ENCODE data around the gene LCAT.

DNA sequence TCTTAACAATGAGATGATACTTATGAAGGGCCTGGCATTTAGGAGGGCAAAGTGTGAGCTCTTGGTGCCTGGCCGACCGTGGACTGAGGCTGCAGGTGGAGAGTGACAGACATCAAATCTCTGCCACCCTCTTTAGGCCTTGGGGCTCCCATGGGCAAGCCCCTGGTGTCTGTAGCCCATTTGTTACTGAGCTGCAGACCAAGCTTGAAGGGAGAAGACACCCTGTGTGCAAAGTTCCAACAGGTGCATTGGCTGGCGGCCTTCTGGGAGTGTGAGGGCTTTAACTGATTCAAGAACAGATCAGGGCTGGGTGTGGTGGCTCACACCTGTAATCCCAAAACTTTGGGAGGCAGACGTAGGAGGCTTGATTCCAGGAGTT lies 11.5 kb downstream of the LCAT start:
- TF ChIP-seq, protein P1, sequence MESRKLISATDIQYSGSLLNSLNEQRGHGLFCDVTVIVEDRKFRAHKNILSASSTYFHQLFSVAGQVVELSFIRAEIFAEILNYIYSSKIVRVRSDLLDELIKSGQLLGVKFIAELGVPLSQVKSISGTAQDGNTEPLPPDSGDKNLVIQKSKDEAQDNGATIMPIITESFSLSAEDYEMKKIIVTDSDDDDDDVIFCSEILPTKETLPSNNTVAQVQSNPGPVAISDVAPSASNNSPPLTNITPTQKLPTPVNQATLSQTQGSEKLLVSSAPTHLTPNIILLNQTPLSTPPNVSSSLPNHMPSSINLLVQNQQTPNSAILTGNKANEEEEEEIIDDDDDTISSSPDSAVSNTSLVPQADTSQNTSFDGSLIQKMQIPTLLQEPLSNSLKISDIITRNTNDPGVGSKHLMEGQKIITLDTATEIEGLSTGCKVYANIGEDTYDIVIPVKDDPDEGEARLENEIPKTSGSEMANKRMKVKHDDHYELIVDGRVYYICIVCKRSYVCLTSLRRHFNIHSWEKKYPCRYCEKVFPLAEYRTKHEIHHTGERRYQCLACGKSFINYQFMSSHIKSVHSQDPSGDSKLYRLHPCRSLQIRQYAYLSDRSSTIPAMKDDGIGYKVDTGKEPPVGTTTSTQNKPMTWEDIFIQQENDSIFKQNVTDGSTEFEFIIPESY (IDR thresholded peaks at IDR 0.05), result no peak
- TF ChIP-seq EGR1 (IDR thresholded peaks at IDR 0.05; ENCODE audit: low read depth in 2 of 2) (no peak), HNF4A (conservative IDR thresholded peaks at IDR 0.05) (no peak), JUND (IDR thresholded peaks at IDR 0.05) (no peak), TAF1 (conservative IDR thresholded peaks at IDR 0.05) (no peak), YY1 (IDR thresholded peaks at IDR 0.05) (no peak), RAD21 (IDR thresholded peaks at IDR 0.05) (no peak)
- TF ChIP-seq, protein P2, sequence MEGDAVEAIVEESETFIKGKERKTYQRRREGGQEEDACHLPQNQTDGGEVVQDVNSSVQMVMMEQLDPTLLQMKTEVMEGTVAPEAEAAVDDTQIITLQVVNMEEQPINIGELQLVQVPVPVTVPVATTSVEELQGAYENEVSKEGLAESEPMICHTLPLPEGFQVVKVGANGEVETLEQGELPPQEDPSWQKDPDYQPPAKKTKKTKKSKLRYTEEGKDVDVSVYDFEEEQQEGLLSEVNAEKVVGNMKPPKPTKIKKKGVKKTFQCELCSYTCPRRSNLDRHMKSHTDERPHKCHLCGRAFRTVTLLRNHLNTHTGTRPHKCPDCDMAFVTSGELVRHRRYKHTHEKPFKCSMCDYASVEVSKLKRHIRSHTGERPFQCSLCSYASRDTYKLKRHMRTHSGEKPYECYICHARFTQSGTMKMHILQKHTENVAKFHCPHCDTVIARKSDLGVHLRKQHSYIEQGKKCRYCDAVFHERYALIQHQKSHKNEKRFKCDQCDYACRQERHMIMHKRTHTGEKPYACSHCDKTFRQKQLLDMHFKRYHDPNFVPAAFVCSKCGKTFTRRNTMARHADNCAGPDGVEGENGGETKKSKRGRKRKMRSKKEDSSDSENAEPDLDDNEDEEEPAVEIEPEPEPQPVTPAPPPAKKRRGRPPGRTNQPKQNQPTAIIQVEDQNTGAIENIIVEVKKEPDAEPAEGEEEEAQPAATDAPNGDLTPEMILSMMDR (IDR thresholded peaks at IDR 0.05; ENCODE audit: low read depth, low read length, missing input control), result no peak
- TF ChIP-seq, protein P3, sequence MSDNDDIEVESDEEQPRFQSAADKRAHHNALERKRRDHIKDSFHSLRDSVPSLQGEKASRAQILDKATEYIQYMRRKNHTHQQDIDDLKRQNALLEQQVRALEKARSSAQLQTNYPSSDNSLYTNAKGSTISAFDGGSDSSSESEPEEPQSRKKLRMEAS (IDR thresholded peaks at IDR 0.05), result no peak
- TF ChIP-seq, protein P4, sequence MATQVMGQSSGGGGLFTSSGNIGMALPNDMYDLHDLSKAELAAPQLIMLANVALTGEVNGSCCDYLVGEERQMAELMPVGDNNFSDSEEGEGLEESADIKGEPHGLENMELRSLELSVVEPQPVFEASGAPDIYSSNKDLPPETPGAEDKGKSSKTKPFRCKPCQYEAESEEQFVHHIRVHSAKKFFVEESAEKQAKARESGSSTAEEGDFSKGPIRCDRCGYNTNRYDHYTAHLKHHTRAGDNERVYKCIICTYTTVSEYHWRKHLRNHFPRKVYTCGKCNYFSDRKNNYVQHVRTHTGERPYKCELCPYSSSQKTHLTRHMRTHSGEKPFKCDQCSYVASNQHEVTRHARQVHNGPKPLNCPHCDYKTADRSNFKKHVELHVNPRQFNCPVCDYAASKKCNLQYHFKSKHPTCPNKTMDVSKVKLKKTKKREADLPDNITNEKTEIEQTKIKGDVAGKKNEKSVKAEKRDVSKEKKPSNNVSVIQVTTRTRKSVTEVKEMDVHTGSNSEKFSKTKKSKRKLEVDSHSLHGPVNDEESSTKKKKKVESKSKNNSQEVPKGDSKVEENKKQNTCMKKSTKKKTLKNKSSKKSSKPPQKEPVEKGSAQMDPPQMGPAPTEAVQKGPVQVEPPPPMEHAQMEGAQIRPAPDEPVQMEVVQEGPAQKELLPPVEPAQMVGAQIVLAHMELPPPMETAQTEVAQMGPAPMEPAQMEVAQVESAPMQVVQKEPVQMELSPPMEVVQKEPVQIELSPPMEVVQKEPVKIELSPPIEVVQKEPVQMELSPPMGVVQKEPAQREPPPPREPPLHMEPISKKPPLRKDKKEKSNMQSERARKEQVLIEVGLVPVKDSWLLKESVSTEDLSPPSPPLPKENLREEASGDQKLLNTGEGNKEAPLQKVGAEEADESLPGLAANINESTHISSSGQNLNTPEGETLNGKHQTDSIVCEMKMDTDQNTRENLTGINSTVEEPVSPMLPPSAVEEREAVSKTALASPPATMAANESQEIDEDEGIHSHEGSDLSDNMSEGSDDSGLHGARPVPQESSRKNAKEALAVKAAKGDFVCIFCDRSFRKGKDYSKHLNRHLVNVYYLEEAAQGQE (IDR thresholded peaks at IDR 0.05), result no peak
- TF ChIP-seq, protein P5, sequence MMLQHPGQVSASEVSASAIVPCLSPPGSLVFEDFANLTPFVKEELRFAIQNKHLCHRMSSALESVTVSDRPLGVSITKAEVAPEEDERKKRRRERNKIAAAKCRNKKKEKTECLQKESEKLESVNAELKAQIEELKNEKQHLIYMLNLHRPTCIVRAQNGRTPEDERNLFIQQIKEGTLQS (IDR thresholded peaks at IDR 0.05), result no peak

Data from liver (tissue), 3 donors.